Left renal pelvis (tissue), 4 donors: ENCODE data around the gene OBI1. TPM values are rescaled to one million over a fixed set of nuclear protein-coding genes. Genes with fewer than 3 reads are reported as not detected.

Experiments used
- DNase-seq, 4 donors: peaks; one replicate each; pipeline ENCODE4 v3.0.0-alpha.2; 2013; ENCODE audit warnings: low read depth in 4 of 4, low spot score in 3 of 4
- polyA plus RNA-seq, 4 donors: library from polyadenylated mRNA; unstranded; fragments of 120-200 nt; gene quantifications; one replicate each; pipeline ENCODE4 v1.2.1, GENCODE V29; 2013; ENCODE audit not compliant: insufficient read length in 4 of 4

The OBI1 gene
- polyA plus RNA-seq, 4 donors, result 18.4 to 29.0 (median 22.3) TPM

DNA sequence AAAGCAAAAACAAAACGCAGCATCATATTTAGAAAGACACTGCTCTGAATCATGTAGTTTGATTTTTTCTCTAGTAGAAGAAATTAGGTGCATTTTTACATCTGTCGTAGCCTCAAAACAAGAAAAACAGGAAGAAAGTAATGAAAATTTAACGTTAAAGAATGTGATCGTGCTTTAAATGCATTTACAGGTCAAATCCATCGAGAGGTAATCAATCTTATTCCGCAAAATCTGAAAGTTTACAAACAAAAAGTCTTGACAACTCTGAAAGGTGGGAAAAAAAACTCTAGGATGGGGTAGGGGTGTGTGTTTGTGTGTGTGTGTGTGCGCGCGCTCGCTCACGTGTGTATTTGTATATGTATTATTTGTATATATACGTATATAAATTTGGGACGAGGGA lies 65.8 kb downstream of the OBI1 start:
- DNase-seq, result no peak

DNA sequence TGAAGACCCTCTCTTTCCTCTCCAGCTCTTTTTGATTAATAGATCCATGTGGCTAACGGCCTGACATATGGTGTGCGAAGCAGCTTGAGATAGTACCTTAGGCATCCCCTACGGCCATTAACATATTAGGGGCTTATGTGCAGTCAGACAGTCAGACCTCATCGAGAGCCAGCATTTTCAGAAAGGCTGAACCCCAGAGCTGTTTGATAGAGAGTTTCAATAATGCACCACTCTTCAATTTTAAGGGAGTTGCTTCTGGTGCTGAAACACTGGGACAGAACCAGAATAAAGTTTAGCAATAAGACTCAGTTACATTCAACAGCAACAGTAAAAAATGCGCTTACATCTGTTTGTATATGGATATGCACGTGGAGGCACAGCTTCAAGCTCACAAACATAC lies 66.4 kb downstream of the OBI1 start:
- DNase-seq, result no peak

DNA sequence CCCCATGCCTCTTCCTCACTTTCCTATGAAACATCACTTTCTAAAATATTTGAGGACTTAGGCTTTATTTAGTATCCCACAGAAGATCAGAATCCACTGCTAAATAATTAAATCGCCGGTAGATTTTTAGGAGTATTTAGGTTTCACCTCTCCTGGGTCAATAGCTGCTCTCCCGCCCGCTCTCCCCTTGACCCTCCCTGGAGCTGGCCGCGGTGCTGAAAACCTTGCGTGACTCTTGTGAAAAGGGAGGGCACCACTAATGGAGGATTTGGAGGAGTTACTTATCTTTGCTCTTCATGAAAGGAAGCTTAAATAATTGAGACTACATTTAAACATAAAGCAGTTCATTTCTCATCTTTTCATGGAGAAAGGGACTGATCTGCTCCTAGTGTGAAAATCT lies 69.7 kb downstream of the OBI1 start:
- no peak for DNase-seq

DNA sequence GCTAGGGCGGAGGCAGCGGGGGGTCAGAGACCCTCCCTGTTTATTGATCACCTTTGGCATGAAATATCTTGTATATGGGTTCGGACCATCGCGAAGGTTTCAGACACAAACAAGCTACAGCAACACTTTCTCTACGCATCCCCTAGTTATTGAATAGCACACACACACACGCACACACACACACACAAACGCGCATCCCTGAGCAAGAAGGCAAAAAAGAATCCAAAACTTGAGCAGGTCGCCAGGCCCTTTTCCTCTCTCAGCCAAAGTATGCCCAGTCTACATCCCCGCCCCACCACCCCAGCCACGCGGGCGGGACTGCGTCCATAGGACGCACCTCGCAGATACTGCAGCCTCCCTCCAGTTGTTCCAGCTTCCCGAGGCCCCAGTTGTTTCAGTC lies 71.6 kb downstream of the OBI1 start:
- DNase-seq, result no peak

DNA sequence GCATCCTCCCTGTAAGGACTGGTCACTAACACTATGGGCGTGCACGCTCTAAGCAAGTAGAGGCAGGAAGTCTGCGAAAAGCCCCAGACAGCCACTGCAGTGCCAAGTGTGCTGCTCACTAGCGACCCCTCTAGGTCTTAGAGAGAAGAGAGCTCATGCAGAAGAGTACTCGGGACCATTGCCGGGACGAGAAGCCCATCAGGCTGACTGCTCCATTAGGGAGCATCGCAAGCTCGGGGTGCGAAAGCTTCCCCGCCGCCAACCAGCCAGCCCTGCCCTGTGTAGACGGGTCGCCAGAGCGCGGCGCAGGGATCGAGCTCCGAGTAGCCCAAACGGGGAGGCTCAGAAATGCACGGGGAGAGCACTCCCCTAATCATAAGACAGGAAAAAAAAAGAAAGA lies 72.2 kb downstream of the OBI1 start:
- no peak for DNase-seq

DNA sequence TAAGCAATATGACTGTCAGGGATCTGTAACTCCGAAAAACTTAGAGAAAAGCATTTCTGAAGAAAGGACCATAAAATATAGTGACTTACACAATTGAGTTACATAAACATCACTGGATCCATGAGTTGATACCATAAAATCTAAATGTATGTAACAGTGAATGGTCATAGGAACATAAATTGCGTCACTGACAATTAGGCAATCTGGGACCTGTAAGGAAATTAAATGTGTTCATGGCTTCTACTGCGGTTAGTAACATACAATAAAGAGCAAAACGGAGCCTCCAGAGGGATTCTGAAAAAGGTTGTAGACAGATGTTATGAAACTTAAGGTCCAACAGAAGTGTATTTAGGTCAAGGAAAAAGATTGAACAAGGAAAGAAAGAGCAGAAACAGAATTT lies 82.7 kb downstream of the OBI1 start:
- DNase-seq, result no peak

DNA sequence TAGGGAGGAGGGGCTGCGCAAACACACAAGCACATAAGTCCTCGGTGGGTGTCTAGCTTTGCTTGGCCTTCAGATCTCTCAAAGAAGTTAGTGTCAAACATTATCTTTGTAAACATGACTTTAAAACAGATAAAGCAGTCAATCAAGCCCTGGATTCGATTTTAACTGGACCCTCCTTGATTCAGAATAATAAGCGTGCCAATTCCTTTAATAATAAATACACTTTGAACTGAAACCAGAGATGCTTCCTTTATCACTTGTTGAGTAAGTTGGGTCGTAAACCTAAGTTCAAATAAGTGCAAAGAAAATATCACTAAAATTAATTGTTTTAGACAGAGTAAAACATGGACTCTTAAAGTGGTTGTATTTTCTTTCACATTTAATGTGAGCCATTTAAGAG lies 86.5 kb downstream of the OBI1 start:
- no peak for DNase-seq

DNA sequence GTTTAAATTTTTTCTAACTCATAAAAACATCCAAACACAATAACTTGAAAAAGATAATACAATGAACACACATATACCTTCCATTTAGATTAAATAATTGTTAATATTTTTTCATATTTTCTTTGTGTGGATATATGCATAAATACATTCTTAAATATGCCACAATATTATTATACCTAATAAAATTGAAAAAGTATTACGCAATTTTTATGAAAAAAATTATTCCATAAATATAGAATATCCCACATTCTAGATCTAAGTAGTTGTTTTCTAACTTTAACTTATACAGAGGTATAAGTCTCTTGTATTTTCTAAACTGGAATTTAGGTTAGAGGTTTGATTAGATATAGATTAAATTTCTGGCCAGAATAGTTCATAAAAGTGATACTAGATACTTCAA lies 89.9 kb downstream of the OBI1 start:
- no peak for DNase-seq

DNA sequence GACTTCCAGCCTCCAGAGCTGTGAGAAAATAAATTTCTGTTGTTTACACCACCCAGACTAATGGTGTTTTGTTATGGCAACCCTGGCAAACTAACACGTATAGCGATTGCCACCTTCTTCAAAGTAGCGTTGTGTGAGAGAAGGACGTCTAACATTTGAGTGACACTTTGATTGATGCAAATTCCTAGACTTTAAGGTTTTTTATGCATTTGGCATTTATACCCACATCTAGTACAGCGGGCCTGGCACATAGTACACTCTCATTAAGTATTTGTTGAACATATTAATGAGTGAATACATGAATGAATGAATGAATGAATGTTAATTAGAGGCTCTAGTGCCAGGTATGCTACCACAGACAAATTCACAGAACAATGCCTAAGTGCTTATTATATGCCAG lies 92.3 kb downstream of the OBI1 start:
- DNase-seq, result no peak

Other genes with a start within 250 kb of the OBI1 start
- gene POU4F1, start 55.6 kb downstream of the OBI1 start, polyA plus RNA-seq, result under 1 TPM in 3 of 4 donors, not detected in 1; 0.03 to 0.06 (median 0.03) TPM